Measurements from ENCODE around the gene ZNF423. TPM values are rescaled to one million over a fixed set of nuclear protein-coding genes. Genes with fewer than 3 reads are reported as not detected.

The ZNF423 gene
- total RNA-seq, 1 donor from 2014 or later = 10.7 TPM

GRCh38 chr16:49533422-49533821 lies 322.5 kb downstream of the ZNF423 start:
- no peak overlapping the region for H3K4me3 ChIP-seq
- intact Hi-C loops (cut with DNase I) = no loop called here
- no peak overlapping the region for H3K27ac ChIP-seq
- no peaks in the 10 kb centered on the region for H3K36me3 ChIP-seq
- no peak for ATAC-seq
- H3K9me3 ChIP-seq = no peaks in the 10 kb centered on the region
- H3K4me1 ChIP-seq = no peaks in the 10 kb centered on the region
- H3K27me3 ChIP-seq (ENCODE audit: low read depth) = no peaks in the 10 kb centered on the region
- DNase-seq = no peak
- TF ChIP-seq CTCF (IDR thresholded peaks at IDR 0.05) = no peak

GRCh38 chr16:49532873-49533272 lies 323.0 kb downstream of the ZNF423 start:
- ATAC-seq (no peak), DNase-seq (no peak)
- TF ChIP-seq CTCF (IDR thresholded peaks at IDR 0.05) = no peak
- Histone ChIP-seq H3K27ac (no peak overlapping the region), H3K4me1 (no peaks in the 10 kb centered on the region), H3K27me3 (ENCODE audit: low read depth) (no peaks in the 10 kb centered on the region), H3K9me3 (no peaks in the 10 kb centered on the region), H3K36me3 (no peaks in the 10 kb centered on the region), H3K4me3 (no peak overlapping the region)
- intact Hi-C loops (cut with DNase I) = no loop called here

- H3K4me3 ChIP-seq = no peak overlapping the region
- ATAC-seq (no peak), DNase-seq (no peak)
- no peaks in the 10 kb centered on the region for H3K36me3 ChIP-seq
- no peaks in the 10 kb centered on the region for H3K9me3 ChIP-seq
- H3K4me1 ChIP-seq = no peaks in the 10 kb centered on the region
- intact Hi-C loops (cut with DNase I) = no loop called here
- TF ChIP-seq CTCF (IDR thresholded peaks at IDR 0.05) = no peak
- H3K27ac ChIP-seq = no peak overlapping the region
- no peaks in the 10 kb centered on the region for H3K27me3 ChIP-seq (ENCODE audit: low read depth)
These were observed 323.7 kb downstream of the ZNF423 start for GRCh38 chr16:49531931-49532840.

- no peaks in the 10 kb centered on the region for H3K27me3 ChIP-seq (ENCODE audit: low read depth)
- no peaks in the 10 kb centered on the region for H3K9me3 ChIP-seq
- ATAC-seq = no peak
- no peak overlapping the region for H3K4me3 ChIP-seq
- H3K4me1 ChIP-seq = no peaks in the 10 kb centered on the region
- no peak for DNase-seq
- no peak for TF ChIP-seq CTCF (IDR thresholded peaks at IDR 0.05)
- intact Hi-C loops (cut with DNase I) = no loop called here
- no peaks in the 10 kb centered on the region for H3K36me3 ChIP-seq
- no peak overlapping the region for H3K27ac ChIP-seq
These were observed 324.5 kb downstream of the ZNF423 start for GRCh38 chr16:49531425-49531824.

GRCh38 chr16:49530427-49530970 lies 325.4 kb downstream of the ZNF423 start:
- no peaks in the 10 kb centered on the region for H3K9me3 ChIP-seq
- no peaks in the 10 kb centered on the region for H3K36me3 ChIP-seq
- no peak overlapping the region for H3K4me3 ChIP-seq
- H3K4me1 ChIP-seq = no peaks in the 10 kb centered on the region
- DNase-seq = no peak
- intact Hi-C loops (cut with DNase I) = no loop called here
- H3K27me3 ChIP-seq (ENCODE audit: low read depth) = no peaks in the 10 kb centered on the region
- ATAC-seq = no peak
- no peak overlapping the region for H3K27ac ChIP-seq
- TF ChIP-seq CTCF (IDR thresholded peaks at IDR 0.05) = no peak
